PFSK-1 (cell line): ENCODE data around the gene ADGRG3.

Source experiments
- FOXP2 ChIP-seq: optimal IDR thresholded peaks from 2 replicates; pipeline ENCODE3; 2011; ENCODE audit warnings: borderline replicate concordance, control low read depth, inconsistent platforms; ENCODE audit not compliant: insufficient read depth; ENCODE audit errors: extremely low read length, extremely low read depth
- POLR2AphosphoS5 ChIP-seq: IDR thresholded peaks from 2 replicates; pipeline ENCODE4 v1.6.1; 2012; ENCODE audit warnings: low read depth, mild to moderate bottlenecking, control low read depth, low read length, moderate library complexity
- REST ChIP-seq, 2 experiments: IDR thresholded peaks; 2 replicates each; pipeline versions ENCODE4 v1.6.1 to v1.8.0; 2011 to 2012; ENCODE audit warnings: low read depth in 2 of 2, low read length in 2 of 2, control low read depth in 1 of 2, inconsistent platforms in 1 of 2, mild to moderate bottlenecking in 1 of 2, moderate library complexity in 1 of 2; ENCODE audit not compliant: insufficient read depth in 1 of 2
- SIN3A ChIP-seq: IDR thresholded peaks from 2 replicates; pipeline ENCODE4 v1.6.1; 2012; ENCODE audit warnings: mild to moderate bottlenecking, low read length, moderate library complexity, borderline replicate concordance; ENCODE audit not compliant: insufficient read depth
- TAF1 ChIP-seq: IDR thresholded peaks from 2 replicates; pipeline ENCODE4 v1.6.1; 2012; ENCODE audit warnings: low read length, control low read depth, borderline replicate concordance; ENCODE audit not compliant: insufficient read depth

Gene ADGRG3

GRCh38 chr16:57690782-57691471, 22.8 kb downstream of the ADGRG3 start:
- no peak for TF ChIP-seq REST (IDR thresholded peaks at IDR 0.05; ENCODE audit: insufficient read depth in 1 of 2, low read depth in 2 of 2, low read length in 2 of 2)
- no peak for TF ChIP-seq SIN3A
- TF ChIP-seq FOXP2, result no peak
- no peak for TF ChIP-seq TAF1
- no peak for TF ChIP-seq POLR2AphosphoS5

- TF ChIP-seq FOXP2 (no peak), SIN3A (no peak), REST (IDR thresholded peaks at IDR 0.05; ENCODE audit: insufficient read depth in 1 of 2, low read depth in 2 of 2, low read length in 2 of 2) (no peak), POLR2AphosphoS5 (no peak), TAF1 (no peak)
Measured at GRCh38 chr16:57692636-57693035, 24.5 kb downstream of the ADGRG3 start.

- TF ChIP-seq TAF1, result no peak
- TF ChIP-seq SIN3A, result no peak
- TF ChIP-seq FOXP2, result no peak
- TF ChIP-seq POLR2AphosphoS5, result no peak
- no peak for TF ChIP-seq REST (IDR thresholded peaks at IDR 0.05; ENCODE audit: insufficient read depth in 1 of 2, low read depth in 2 of 2, low read length in 2 of 2)
Measured at GRCh38 chr16:57693550-57693949, 25.4 kb downstream of the ADGRG3 start.

GRCh38 chr16:57694231-57694724, 26.2 kb downstream of the ADGRG3 start:
- TF ChIP-seq TAF1 (no peak), SIN3A (no peak), FOXP2 (no peak), POLR2AphosphoS5 (no peak), REST (IDR thresholded peaks at IDR 0.05; ENCODE audit: insufficient read depth in 1 of 2, low read depth in 2 of 2, low read length in 2 of 2) (no peak)
